Activated naive CD4-positive, alpha-beta T cell (primary cell): ENCODE measurements around the gene PRKAG1.
A peak's percentile ranks its signal among the peaks of the same experiment; 100 is the strongest.

Experiments used
- DNase-seq, 4 experiments: peaks; one replicate each; lab custom pipeline; 2025; lab: John Stamatoyannopoulos, UW

The PRKAG1 gene

GRCh38 chr12:48981757-48982157 is 36.8 kb downstream of the PRKAG1 start:
- no peak for DNase-seq

GRCh38 chr12:48980953-48981756 is 37.4 kb downstream of the PRKAG1 start:
- DNase-seq, result peak in 1 of 4 experiments; percentile 67

GRCh38 chr12:48980389-48980952 is 38.1 kb downstream of the PRKAG1 start:
- DNase-seq, result peak in 1 of 4 experiments; percentile 21

- peak in 1 of 4 experiments; percentile 20 for DNase-seq
Measured at GRCh38 chr12:48979602-48980388, 38.8 kb downstream of the PRKAG1 start.

- no peak for DNase-seq
Measured at GRCh38 chr12:48978741-48979601, 39.6 kb downstream of the PRKAG1 start.

- no peak for DNase-seq
Measured at GRCh38 chr12:48978291-48978740, 40.3 kb downstream of the PRKAG1 start, which contains the start of gene WNT1. WNT1 (plus strand) TSS chr12:48978322; CDS start chr12:48978651, 329 bp downstream.

- peak; percentile 43 to 77 (median 62) for DNase-seq
Measured at GRCh38 chr12:48977290-48978281, 41.0 kb downstream of the PRKAG1 start.

GRCh38 chr12:48973941-48974673 is 44.5 kb downstream of the PRKAG1 start:
- DNase-seq, result peak in 1 of 4 experiments; percentile 26

GRCh38 chr12:48973531-48973930 is 45.0 kb downstream of the PRKAG1 start:
- no peak for DNase-seq

- no peak for DNase-seq
Measured at GRCh38 chr12:48972952-48973483, 45.6 kb downstream of the PRKAG1 start.

- DNase-seq, result no peak
Measured at GRCh38 chr12:48972213-48972951, 46.2 kb downstream of the PRKAG1 start.

- DNase-seq, result no peak
Measured at GRCh38 chr12:48970702-48971334, 47.8 kb downstream of the PRKAG1 start.

GRCh38 chr12:48969833-48970701 is 48.5 kb downstream of the PRKAG1 start:
- peak in 1 of 4 experiments; percentile 24 for DNase-seq

- DNase-seq, result no peak
Measured at GRCh38 chr12:48969160-48969771, 49.3 kb downstream of the PRKAG1 start.

- DNase-seq, result no peak
Measured at GRCh38 chr12:48968467-48968866, 50.1 kb downstream of the PRKAG1 start.

GRCh38 chr12:48967991-48968390 is 50.6 kb downstream of the PRKAG1 start:
- no peak for DNase-seq
